Measurements from ENCODE around the gene SLC22A4.

SLC22A4 gene

GRCh38 chr5:132281856-132282614 lies 12.2 kb upstream of the SLC22A4 start:
- Histone ChIP-seq H3K36me3 (no peaks in the 10 kb centered on the region), H3K9me3 (no peaks in the 10 kb centered on the region), H3K4me1 (no peaks in the 10 kb centered on the region), H3K27ac (no peak overlapping the region), H3K27me3 (no peaks in the 10 kb centered on the region), H3K4me3 (no peak overlapping the region)
- intact Hi-C loops (cut with DNase I; ENCODE audit: low total_unique reads) = loop anchor here (2.0 kb wide), 1 partner anchor 43 kb away; no protein-coding TSS in a partner anchor
- DNase-seq = no peak
- no peak for TF ChIP-seq CTCF (IDR thresholded peaks at IDR 0.05)

- no peak overlapping the region for H3K4me3 ChIP-seq
- H3K27me3 ChIP-seq = no peaks in the 10 kb centered on the region
- no peak for DNase-seq
- H3K9me3 ChIP-seq = no peaks in the 10 kb centered on the region
- H3K36me3 ChIP-seq = no peaks in the 10 kb centered on the region
- no peak overlapping the region for H3K27ac ChIP-seq
- intact Hi-C loops (cut with DNase I; ENCODE audit: low total_unique reads) = loop anchor here (2.0 kb wide), 1 partner anchor 45 kb away; no protein-coding TSS in a partner anchor
- peak; percentile 46 to 47 for TF ChIP-seq CTCF (IDR thresholded peaks at IDR 0.05)
- peaks cover 0 to 12% (median 9%) of the 10 kb centered on the region in 4 donors for H3K4me1 ChIP-seq
Measured at GRCh38 chr5:132283423-132284043, 10.7 kb upstream of the SLC22A4 start.

- Histone ChIP-seq H3K36me3 (no peaks in the 10 kb centered on the region), H3K27ac (no peak overlapping the region), H3K4me3 (no peak overlapping the region), H3K9me3 (no peaks in the 10 kb centered on the region), H3K27me3 (no peaks in the 10 kb centered on the region), H3K4me1 (peaks cover 0 to 30% (median 23%) of the 10 kb centered on the region in 4 donors)
- intact Hi-C loops (cut with DNase I; ENCODE audit: low total_unique reads) = no loop called here
- no peak for DNase-seq
- TF ChIP-seq CTCF (IDR thresholded peaks at IDR 0.05) = no peak
Measured at GRCh38 chr5:132289097-132289496, 5.1 kb upstream of the SLC22A4 start.

GRCh38 chr5:132291026-132291425 lies 3.2 kb upstream of the SLC22A4 start:
- Histone ChIP-seq H3K4me3 (no peak overlapping the region), H3K4me1 (peaks cover 0 to 43% (median 31%) of the 10 kb centered on the region in 4 donors), H3K27ac (no peak overlapping the region), H3K9me3 (no peaks in the 10 kb centered on the region), H3K27me3 (no peaks in the 10 kb centered on the region), H3K36me3 (no peaks in the 10 kb centered on the region)
- no peak for DNase-seq
- TF ChIP-seq CTCF (IDR thresholded peaks at IDR 0.05) = no peak
- intact Hi-C loops (cut with DNase I; ENCODE audit: low total_unique reads) = no loop called here

GRCh38 chr5:132293066-132293991 lies 865 bp upstream of the SLC22A4 start:
- TF ChIP-seq CTCF (IDR thresholded peaks at IDR 0.05) = peak in 1 of 2 experiments; percentile 14
- Histone ChIP-seq H3K36me3 (no peaks in the 10 kb centered on the region), H3K27ac (peak overlapping the region; percentile 94 to 96), H3K27me3 (no peaks in the 10 kb centered on the region), H3K4me1 (peaks cover 0 to 33% (median 23%) of the 10 kb centered on the region in 4 donors), H3K4me3 (peak overlapping the region; percentile 60 to 65), H3K9me3 (no peaks in the 10 kb centered on the region)
- intact Hi-C loops (cut with DNase I; ENCODE audit: low total_unique reads) = no loop called here
- peak; percentile 81 to 92 for DNase-seq

Data from tibial artery (tissue), 4 donors.